Measurements from ENCODE around the gene GARIN5A. TPM values are rescaled to one million over a fixed set of nuclear protein-coding genes. Genes with fewer than 3 reads are reported as not detected.

Gene GARIN5A
- total RNA-seq, 1 donor: not detected

GRCh38 chr19:50486823-50487515 lies 10.3 kb upstream of the GARIN5A start:
- peak; percentile 36 for TF ChIP-seq CTCF (IDR thresholded peaks at IDR 0.05; ENCODE audit: insufficient read depth, low read depth, low read length)
- DNase-seq (ENCODE audit: low read depth): peak; percentile 16
- H3K4me3 ChIP-seq (ENCODE audit: low read depth, low read length): no peak overlapping the region

- no peak for TF ChIP-seq CTCF (IDR thresholded peaks at IDR 0.05; ENCODE audit: insufficient read depth, low read depth, low read length)
- DNase-seq (ENCODE audit: low read depth): no peak
- no peak overlapping the region for H3K4me3 ChIP-seq (ENCODE audit: low read depth, low read length)
Measured at GRCh38 chr19:50485284-50485955, 8.8 kb upstream of the GARIN5A start.

- TF ChIP-seq CTCF (IDR thresholded peaks at IDR 0.05; ENCODE audit: insufficient read depth, low read depth, low read length): no peak
- DNase-seq (ENCODE audit: low read depth): no peak
- H3K4me3 ChIP-seq (ENCODE audit: low read depth, low read length): no peak overlapping the region
Measured at GRCh38 chr19:50482916-50483315, 6.3 kb upstream of the GARIN5A start.

- no peak for TF ChIP-seq CTCF (IDR thresholded peaks at IDR 0.05; ENCODE audit: insufficient read depth, low read depth, low read length)
- H3K4me3 ChIP-seq (ENCODE audit: low read depth, low read length): no peak overlapping the region
- no peak for DNase-seq (ENCODE audit: low read depth)
Measured at GRCh38 chr19:50482271-50482855, 5.7 kb upstream of the GARIN5A start.

GRCh38 chr19:50481351-50482149 lies 4.9 kb upstream of the GARIN5A start:
- TF ChIP-seq CTCF (IDR thresholded peaks at IDR 0.05; ENCODE audit: insufficient read depth, low read depth, low read length): no peak
- no peak overlapping the region for H3K4me3 ChIP-seq (ENCODE audit: low read depth, low read length)
- DNase-seq (ENCODE audit: low read depth): no peak

- no peak for TF ChIP-seq CTCF (IDR thresholded peaks at IDR 0.05; ENCODE audit: insufficient read depth, low read depth, low read length)
- H3K4me3 ChIP-seq (ENCODE audit: low read depth, low read length): no peak overlapping the region
- DNase-seq (ENCODE audit: low read depth): no peak
Measured at GRCh38 chr19:50480281-50481111, 3.8 kb upstream of the GARIN5A start.
